Neural cell (in vitro differentiated cells): Measurements from ENCODE around the gene ANKRD13C. TPM values are rescaled to one million over a fixed set of nuclear protein-coding genes. Genes with fewer than 3 reads are reported as not detected.

Source experiments
- H2AFZ ChIP-seq: fragments of 200-600, 300-800 bp; sonication (generic), shearing (Covaris generic); 2 replicates; pipeline ENCODE4 v1.6.0; 2014; ENCODE audit warnings: low read depth, mild to moderate bottlenecking, antibody characterized with exemption, low read length, moderate library complexity
- H3F3A ChIP-seq: fragments of 200-600 bp; shearing (Covaris generic); 2 replicates; pipeline ENCODE4 v1.6.1; 2016; ENCODE audit warnings: mild to moderate bottlenecking, moderate library complexity, mixed read lengths, antibody characterized with exemption, low read length; ENCODE audit not compliant: insufficient read depth, poor library complexity, severe bottlenecking
- H3K27ac ChIP-seq: fragments of 200-600, 300-800 bp; sonication (generic), shearing (Covaris generic); 2 replicates; pipeline ENCODE4 v1.5.1; 2014; ENCODE audit warnings: mild to moderate bottlenecking, low read length, moderate library complexity
- H3K27me3 ChIP-seq: fragments of 300-800, 200-600 bp; sonication (generic), shearing (Covaris generic); 2 replicates; pipeline ENCODE4 v1.6.0; 2014; ENCODE audit warnings: mild to moderate bottlenecking, low read depth, low read length, moderate library complexity; ENCODE audit not compliant: insufficient read depth
- H3K36me3 ChIP-seq: fragments of 300-800, 200-600 bp; sonication (generic), shearing (Covaris generic); 2 replicates; pipeline ENCODE4 v1.5.1; 2014; ENCODE audit warnings: mild to moderate bottlenecking, antibody characterized with exemption, low read length, moderate library complexity; ENCODE audit not compliant: insufficient read depth
- H3K4me2 ChIP-seq: fragments of 300-800, 200-600 bp; sonication (generic), shearing (Covaris generic); 2 replicates; pipeline ENCODE4 v1.6.0; 2014; ENCODE audit warnings: mild to moderate bottlenecking, low read length
- H3K4me3 ChIP-seq: fragments of 300-800, 200-600 bp; sonication (generic), shearing (Covaris generic); 2 replicates; pipeline ENCODE4 v1.5.1; 2014; ENCODE audit warnings: mild to moderate bottlenecking, low read length, moderate library complexity
- H3K79me2 ChIP-seq: fragments of 200-600 bp; shearing (Covaris generic); replicated peaks from 2 replicates; pipeline ENCODE4 v1.6.0; 2014; ENCODE audit warnings: mild to moderate bottlenecking, low read length, moderate library complexity; ENCODE audit not compliant: insufficient read depth
- H3K9ac ChIP-seq: fragments of 300-800, 200-600 bp; sonication (generic), shearing (Covaris generic); 2 replicates; pipeline ENCODE4 v1.6.1; 2016; ENCODE audit warnings: mild to moderate bottlenecking, low read length, mixed read lengths
- H3K9me2 ChIP-seq: fragments of 200-600 bp; shearing (Covaris generic); 2 replicates; pipeline ENCODE4 v1.6.1; 2016; ENCODE audit warnings: mild to moderate bottlenecking, low read length, mixed read lengths; ENCODE audit not compliant: insufficient read depth
- H3K9me3 ChIP-seq: fragments of 200-600, 300-800 bp; sonication (generic), shearing (Covaris generic); 2 replicates; pipeline ENCODE4 v1.6.1; 2016; ENCODE audit warnings: mild to moderate bottlenecking, mixed run types, low read length, moderate library complexity, mixed read lengths
- H4K20me1 ChIP-seq: fragments of 200-600 bp; shearing (Covaris generic); 2 replicates; pipeline ENCODE4 v1.6.1; 2016; ENCODE audit warnings: mild to moderate bottlenecking, mixed run types; ENCODE audit not compliant: insufficient read depth
- CTCF ChIP-seq: fragments of 450-650 bp; IDR thresholded peaks from 2 replicates; pipeline ENCODE4 v1.5.1; 2014; ENCODE audit warnings: antibody characterized with exemption, mild to moderate bottlenecking, moderate library complexity; ENCODE audit not compliant: poor library complexity, severe bottlenecking
- EP300 ChIP-seq: fragments of 450-650 bp; conservative IDR thresholded peaks from 2 replicates; pipeline ENCODE4 v1.6.1; 2014; ENCODE audit warnings: antibody characterized with exemption, mild to moderate bottlenecking, moderate library complexity; ENCODE audit not compliant: poor library complexity, severe bottlenecking
- EZH2 ChIP-seq: fragments of 200-600, 300-800 bp; shearing (Covaris generic), sonication (generic); IDR thresholded peaks from 2 replicates; pipeline ENCODE4 v1.6.1; 2014; ENCODE audit warnings: antibody characterized with exemption, low read length, borderline replicate concordance, mild to moderate bottlenecking; ENCODE audit not compliant: insufficient read depth, poor library complexity, severe bottlenecking
- MXI1 ChIP-seq: fragments of 450-650 bp; conservative IDR thresholded peaks from 2 replicates; pipeline ENCODE4 v1.6.1; 2014; ENCODE audit warnings: antibody characterized with exemption, mild to moderate bottlenecking; ENCODE audit not compliant: poor library complexity, severe bottlenecking
- POLR2AphosphoS5 ChIP-seq: IDR thresholded peaks from 2 replicates; pipeline ENCODE4 v1.6.1; 2012
- RAD21 ChIP-seq: fragments of 450-650 bp; conservative IDR thresholded peaks from 2 replicates; pipeline ENCODE4 v1.6.1; 2014; ENCODE audit warnings: antibody characterized with exemption, mild to moderate bottlenecking, moderate library complexity
- REST ChIP-seq: IDR thresholded peaks from 2 replicates; pipeline ENCODE4 v1.6.1; 2012; ENCODE audit warnings: borderline replicate concordance
- SMC3 ChIP-seq: fragments of 450-650 bp; conservative IDR thresholded peaks from 2 replicates; pipeline ENCODE4 v1.6.1; 2014; ENCODE audit warnings: antibody characterized with exemption, mild to moderate bottlenecking, moderate library complexity; ENCODE audit not compliant: poor library complexity
- polyA plus RNA-seq: library from polyadenylated mRNA; depleted of rRNA; stranded (reverse); fragments of >200 nt; gene quantifications from 2 replicates; pipeline ENCODE4 v1.2.3, GENCODE V29; 2014

ANKRD13C gene
- polyA plus RNA-seq, 1 donor from 2014 or later = 53.3 TPM

- H3K27ac ChIP-seq = no peak overlapping the region
- H3K36me3 ChIP-seq = peaks cover 2% of the 10 kb centered on the region
Measured at GRCh38 chr1:70256664-70257063, 97.9 kb downstream of the ANKRD13C start.

GRCh38 chr1:70248729-70249128, 105.8 kb downstream of the ANKRD13C start:
- Histone ChIP-seq H3K9me3 (no peaks in the 10 kb centered on the region), H3K27ac (no peak overlapping the region), H4K20me1 (no peaks in the 10 kb centered on the region), H3K36me3 (peaks cover 21% of the 10 kb centered on the region), H3K9me2 (no peaks in the 10 kb centered on the region), H3K79me2 (no peaks in the 10 kb centered on the region), H3K27me3 (no peaks in the 10 kb centered on the region), H2AFZ (no peak overlapping the region), H3F3A (no peaks in the 10 kb centered on the region), H3K9ac (no peak overlapping the region), H3K4me2 (no peak overlapping the region), H3K4me3 (no peak overlapping the region)
- TF ChIP-seq RAD21 (no peak), MXI1 (no peak), EZH2 (no peak), SMC3 (no peak), EP300 (no peak), CTCF (no peak), REST (no peak)

More at GRCh38 chr1:70256664-70257063, 97.9 kb downstream of the ANKRD13C start:
- no peak overlapping the region for H2AFZ ChIP-seq
- H3K79me2 ChIP-seq = no peaks in the 10 kb centered on the region
- H3K27me3 ChIP-seq = no peaks in the 10 kb centered on the region
- no peaks in the 10 kb centered on the region for H3F3A ChIP-seq
- H3K9me2 ChIP-seq = no peaks in the 10 kb centered on the region
- H4K20me1 ChIP-seq = no peaks in the 10 kb centered on the region
- TF ChIP-seq EP300 (no peak), REST (no peak), MXI1 (no peak), CTCF (no peak), EZH2 (no peak), POLR2AphosphoS5 (no peak)
- H3K9ac ChIP-seq = no peak overlapping the region
- H3K4me2 ChIP-seq = no peak overlapping the region
- H3K4me3 ChIP-seq = no peak overlapping the region
- H3K9me3 ChIP-seq = no peaks in the 10 kb centered on the region
